Fibroblast of lung (primary cell): ENCODE measurements around the gene PRRT1.

Experiments used
- EZH2 ChIP-seq: IDR thresholded peaks from 2 replicates; pipeline ENCODE4 v1.5.1; 2012; ENCODE audit warnings: low read length, control low read depth, mild to moderate bottlenecking; ENCODE audit errors: missing control alignments
- TF ChIP-seq, protein P1 (sequence below), 2 donors: IDR thresholded peaks in 1 of 2; conservative IDR thresholded peaks in 1 of 2; 1 replicate in 1 of 2; 2 replicates in 1 of 2; pipeline ENCODE4 v1.5.1; 2011 to 2012; ENCODE audit warnings: low read length in 2 of 2, control low read depth in 1 of 2, inconsistent platforms in 1 of 2, low read depth in 1 of 2, mild to moderate bottlenecking in 1 of 2

DNA sequence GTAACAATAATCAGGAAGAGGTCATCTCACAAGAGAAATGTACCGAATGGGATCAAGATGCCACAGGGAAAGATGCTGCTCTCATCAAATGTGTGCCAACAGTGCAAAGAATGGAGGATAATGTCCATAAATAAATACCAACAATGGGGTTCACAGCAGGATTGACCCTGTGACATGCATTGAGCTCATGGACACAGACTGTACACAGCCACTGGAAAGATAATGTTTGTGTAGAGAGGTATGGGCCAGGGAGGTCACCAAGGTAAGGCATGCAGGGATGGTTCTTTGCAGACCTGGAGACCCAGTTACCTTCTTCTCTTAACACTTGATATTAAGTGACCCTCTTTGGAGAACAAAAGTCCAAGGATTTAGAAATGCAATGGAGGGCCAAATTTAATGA lies 22.7 kb upstream of the PRRT1 start:
- TF ChIP-seq, protein P1, sequence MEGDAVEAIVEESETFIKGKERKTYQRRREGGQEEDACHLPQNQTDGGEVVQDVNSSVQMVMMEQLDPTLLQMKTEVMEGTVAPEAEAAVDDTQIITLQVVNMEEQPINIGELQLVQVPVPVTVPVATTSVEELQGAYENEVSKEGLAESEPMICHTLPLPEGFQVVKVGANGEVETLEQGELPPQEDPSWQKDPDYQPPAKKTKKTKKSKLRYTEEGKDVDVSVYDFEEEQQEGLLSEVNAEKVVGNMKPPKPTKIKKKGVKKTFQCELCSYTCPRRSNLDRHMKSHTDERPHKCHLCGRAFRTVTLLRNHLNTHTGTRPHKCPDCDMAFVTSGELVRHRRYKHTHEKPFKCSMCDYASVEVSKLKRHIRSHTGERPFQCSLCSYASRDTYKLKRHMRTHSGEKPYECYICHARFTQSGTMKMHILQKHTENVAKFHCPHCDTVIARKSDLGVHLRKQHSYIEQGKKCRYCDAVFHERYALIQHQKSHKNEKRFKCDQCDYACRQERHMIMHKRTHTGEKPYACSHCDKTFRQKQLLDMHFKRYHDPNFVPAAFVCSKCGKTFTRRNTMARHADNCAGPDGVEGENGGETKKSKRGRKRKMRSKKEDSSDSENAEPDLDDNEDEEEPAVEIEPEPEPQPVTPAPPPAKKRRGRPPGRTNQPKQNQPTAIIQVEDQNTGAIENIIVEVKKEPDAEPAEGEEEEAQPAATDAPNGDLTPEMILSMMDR (conservative IDR thresholded peaks at IDR 0.05 in 1 of 2, IDR thresholded peaks at IDR 0.05 in 1 of 2; ENCODE audit: low read depth in 1 of 2, low read length in 2 of 2), result no peak
- TF ChIP-seq EZH2, result no peak
